ENCODE data around the gene TAF1B.

TAF1B gene

GRCh38 chr2:9946076-9946475 is 102.8 kb downstream of the TAF1B start:
- ChIA-PET CTCF (interaction anchor here (0.6 to 1.6 kb wide), 2 partner anchors 132 to 335 kb away, joined by 4 read pairs; no protein-coding TSS in a partner anchor), POLR2A (ENCODE audit: low non-redundant PET) (no interaction called here)
- no peak for DNase-seq (ENCODE audit: low spot score)
- no peak overlapping the region for H3K27ac ChIP-seq
- no peak for TF ChIP-seq CTCF (conservative IDR thresholded peaks at IDR 0.05; ENCODE audit: low read depth)

- ChIA-PET CTCF (interaction anchor here (0.6 to 1.6 kb wide), 2 partner anchors 133 to 336 kb away, joined by 4 read pairs; no protein-coding TSS in a partner anchor), POLR2A (ENCODE audit: low non-redundant PET) (interaction anchor here (0.9 kb wide), 1 partner anchor 119 kb away, joined by 3 read pairs; no protein-coding TSS in a partner anchor)
- H3K27ac ChIP-seq, result no peak overlapping the region
- TF ChIP-seq CTCF (conservative IDR thresholded peaks at IDR 0.05; ENCODE audit: low read depth), result no peak
- no peak for DNase-seq (ENCODE audit: low spot score)
These were observed 103.5 kb downstream of the TAF1B start for GRCh38 chr2:9946818-9947217.

- CTCF ChIA-PET, result interaction anchor here (0.7 kb wide), 1 partner anchor 34 kb away, joined by 3 read pairs; no protein-coding TSS in a partner anchor
- TF ChIP-seq CTCF (conservative IDR thresholded peaks at IDR 0.05; ENCODE audit: low read depth), result no peak
- no peak for DNase-seq (ENCODE audit: low spot score)
- POLR2A ChIA-PET (ENCODE audit: low non-redundant PET), result no interaction called here
- H3K27ac ChIP-seq, result no peak overlapping the region
These were observed 105.4 kb downstream of the TAF1B start for GRCh38 chr2:9948721-9949120.

- H3K27ac ChIP-seq, result no peak overlapping the region
- ChIA-PET CTCF (interaction anchor here (0.7 kb wide), 1 partner anchor 35 kb away, joined by 3 read pairs; no protein-coding TSS in a partner anchor), POLR2A (ENCODE audit: low non-redundant PET) (no interaction called here)
- no peak for TF ChIP-seq CTCF (conservative IDR thresholded peaks at IDR 0.05; ENCODE audit: low read depth)
- DNase-seq (ENCODE audit: low spot score), result no peak
These were observed 106.1 kb downstream of the TAF1B start for GRCh38 chr2:9949239-9949991.

- no peak for TF ChIP-seq CTCF (conservative IDR thresholded peaks at IDR 0.05; ENCODE audit: low read depth)
- no peak for DNase-seq (ENCODE audit: low spot score)
- H3K27ac ChIP-seq, result no peak overlapping the region
- ChIA-PET CTCF (interaction anchor here (0.6 kb wide), 1 partner anchor 8 kb away, joined by 3 read pairs; no protein-coding TSS in a partner anchor), POLR2A (ENCODE audit: low non-redundant PET) (no interaction called here)
These were observed 106.8 kb downstream of the TAF1B start for GRCh38 chr2:9949992-9950520.

- peak; percentile 27 for DNase-seq (ENCODE audit: low spot score)
- ChIA-PET POLR2A (ENCODE audit: low non-redundant PET) (no interaction called here), CTCF (interaction anchor here (0.6 kb wide), 1 partner anchor 9 kb away, joined by 3 read pairs; no protein-coding TSS in a partner anchor)
- peak overlapping the region; percentile 77 for H3K27ac ChIP-seq
- peak; percentile 27; the same call in 1 of the 2 replicates for TF ChIP-seq CTCF (conservative IDR thresholded peaks at IDR 0.05; ENCODE audit: low read depth)
These were observed 107.4 kb downstream of the TAF1B start for GRCh38 chr2:9950521-9951271.

All from RWPE1 (cell line).